ENCODE data around the gene MAP2K3. TPM values are rescaled to one million over a fixed set of nuclear protein-coding genes. Genes with fewer than 3 reads are reported as not detected.
"Not testable (repeated sequence)": the region's sequence is repeated elsewhere in the genome, so short reads cannot be mapped to it uniquely, and the experiment has no call there.

MAP2K3 gene
- total RNA-seq, 1 donor from 2014 or later, result 55.2 TPM

DNA sequence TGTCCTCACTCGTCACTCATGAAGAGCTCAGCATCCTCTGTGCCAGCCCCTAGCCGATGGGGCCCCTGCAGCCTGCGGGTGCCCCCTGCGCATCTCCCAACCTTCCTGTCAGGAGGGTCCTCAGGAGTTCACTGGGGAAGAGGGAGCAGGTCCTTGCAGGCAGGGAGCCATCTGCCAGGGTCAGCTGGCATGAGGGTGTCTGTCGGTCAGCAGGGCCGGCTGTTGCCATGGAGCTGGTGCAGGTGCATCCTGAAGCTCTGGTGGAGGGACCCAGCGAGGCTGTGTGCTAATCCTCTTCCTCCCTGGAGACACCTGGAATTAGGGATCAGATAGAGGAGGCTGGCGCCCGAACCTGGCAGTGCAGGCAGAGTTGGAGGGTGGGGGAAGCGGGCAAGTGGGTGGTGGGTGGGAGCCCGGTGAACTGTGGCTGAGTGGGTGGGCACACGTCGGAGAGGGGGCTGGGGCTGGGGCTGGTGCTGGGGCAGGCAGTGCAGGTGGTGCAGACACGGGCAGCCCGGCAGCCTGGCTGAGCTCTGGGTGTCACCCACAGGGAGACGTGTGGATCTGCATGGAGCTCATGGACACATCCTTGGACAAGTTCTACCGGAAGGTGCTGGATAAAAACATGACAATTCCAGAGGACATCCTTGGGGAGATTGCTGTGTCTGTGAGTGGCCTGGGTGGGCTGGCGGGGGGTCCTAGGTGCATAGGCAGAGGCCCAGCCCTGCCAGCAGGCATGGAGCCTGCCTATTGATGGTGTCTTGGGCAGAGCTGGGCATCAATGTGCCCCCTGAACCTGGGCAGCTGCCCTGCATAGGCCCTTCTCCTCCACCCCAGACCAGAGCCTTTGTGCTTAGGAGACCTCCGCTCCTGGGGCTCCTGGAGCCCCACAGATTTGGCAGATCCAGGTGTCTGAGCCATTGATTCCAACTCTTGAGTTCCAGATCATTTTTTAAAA, 17.4 kb downstream of the MAP2K3 start:
- peaks cover 85% of the 10 kb centered on the region for H3K36me3 ChIP-seq
- H3K4me1 ChIP-seq, result peaks cover 3% of the 10 kb centered on the region
- intact Hi-C loops (cut with DNase I), result no loop called here
- no peak for TF ChIP-seq CTCF (IDR thresholded peaks at IDR 0.05)
- no peak overlapping the region for H3K27ac ChIP-seq
- no peaks in the 10 kb centered on the region for H3K27me3 ChIP-seq (ENCODE audit: low read depth)
- ATAC-seq, result no peak
- H3K9me3 ChIP-seq, result no peaks in the 10 kb centered on the region
- DNase-seq, result peak; percentile 45
- no peak overlapping the region for H3K4me3 ChIP-seq

DNA sequence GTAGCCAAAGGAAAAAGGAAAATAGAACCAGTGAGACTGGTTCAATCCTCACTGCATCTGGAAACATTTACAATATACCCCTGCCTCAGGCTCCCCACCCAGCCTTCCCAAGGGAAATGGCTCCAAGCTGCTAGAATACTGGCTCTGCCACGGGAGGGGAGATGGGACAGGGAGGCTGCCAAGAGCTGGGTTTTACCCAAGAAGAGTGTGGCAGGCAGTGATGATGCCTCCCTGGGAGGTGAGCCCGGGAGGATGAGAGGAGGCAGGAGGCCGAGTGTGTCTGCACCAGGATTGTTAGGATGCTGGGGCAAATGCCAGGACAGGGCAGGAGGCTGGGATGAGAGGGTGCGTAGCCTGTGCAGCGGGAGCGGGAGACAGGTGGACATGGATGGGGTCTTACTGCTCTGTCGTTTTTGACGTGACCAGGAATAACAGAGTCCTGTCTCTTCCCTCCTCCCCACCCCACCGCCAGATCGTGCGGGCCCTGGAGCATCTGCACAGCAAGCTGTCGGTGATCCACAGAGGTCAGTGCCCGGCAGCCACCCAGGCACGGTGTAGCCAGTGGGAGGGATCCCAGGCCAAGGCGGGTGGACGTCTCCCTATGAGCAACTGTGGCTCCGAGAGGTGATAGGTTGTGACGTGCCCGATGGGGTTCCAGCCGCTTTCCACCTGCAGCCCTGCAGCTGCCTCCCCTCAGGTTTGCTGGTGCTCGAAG, 18.4 kb downstream of the MAP2K3 start:
- ATAC-seq (no peak), DNase-seq (peak; percentile 51)
- no peak overlapping the region for H3K27ac ChIP-seq
- intact Hi-C loops (cut with DNase I), result no loop called here
- H3K27me3 ChIP-seq (ENCODE audit: low read depth), result no peaks in the 10 kb centered on the region
- no peaks in the 10 kb centered on the region for H3K9me3 ChIP-seq
- no peak for TF ChIP-seq CTCF (IDR thresholded peaks at IDR 0.05)
- H3K36me3 ChIP-seq, result peaks cover 87% of the 10 kb centered on the region
- H3K4me3 ChIP-seq, result no peak overlapping the region
- no peaks in the 10 kb centered on the region for H3K4me1 ChIP-seq

GRCh38 chr17:21303441-21304065, 19.0 kb downstream of the MAP2K3 start:
- peaks cover 88% of the 10 kb centered on the region for H3K36me3 ChIP-seq

GRCh38 chr17:21304091-21304490, 19.6 kb downstream of the MAP2K3 start:
- TF ChIP-seq CTCF (IDR thresholded peaks at IDR 0.05), result no peak
- ATAC-seq (no peak), DNase-seq (peak; percentile 46)
- no peak overlapping the region for H3K4me3 ChIP-seq
- H3K36me3 ChIP-seq, result peaks cover 88% of the 10 kb centered on the region
- no peak overlapping the region for H3K27ac ChIP-seq
- H3K4me1 ChIP-seq, result no peaks in the 10 kb centered on the region
- peaks cover 5% of the 10 kb centered on the region for H3K9me3 ChIP-seq
- H3K27me3 ChIP-seq (ENCODE audit: low read depth), result no peaks in the 10 kb centered on the region
- intact Hi-C loops (cut with DNase I), result no loop called here

More at GRCh38 chr17:21303441-21304065, 19.0 kb downstream of the MAP2K3 start:
- H3K27me3 ChIP-seq (ENCODE audit: low read depth), result no peaks in the 10 kb centered on the region
- no peak overlapping the region for H3K4me3 ChIP-seq
- TF ChIP-seq CTCF (IDR thresholded peaks at IDR 0.05), result no peak
- H3K27ac ChIP-seq, result no peak overlapping the region
- ATAC-seq (no peak), DNase-seq (peak; percentile 26)
- intact Hi-C loops (cut with DNase I), result no loop called here
- H3K4me1 ChIP-seq, result no peaks in the 10 kb centered on the region
- peaks cover under 1% of the 10 kb centered on the region for H3K9me3 ChIP-seq

DNA sequence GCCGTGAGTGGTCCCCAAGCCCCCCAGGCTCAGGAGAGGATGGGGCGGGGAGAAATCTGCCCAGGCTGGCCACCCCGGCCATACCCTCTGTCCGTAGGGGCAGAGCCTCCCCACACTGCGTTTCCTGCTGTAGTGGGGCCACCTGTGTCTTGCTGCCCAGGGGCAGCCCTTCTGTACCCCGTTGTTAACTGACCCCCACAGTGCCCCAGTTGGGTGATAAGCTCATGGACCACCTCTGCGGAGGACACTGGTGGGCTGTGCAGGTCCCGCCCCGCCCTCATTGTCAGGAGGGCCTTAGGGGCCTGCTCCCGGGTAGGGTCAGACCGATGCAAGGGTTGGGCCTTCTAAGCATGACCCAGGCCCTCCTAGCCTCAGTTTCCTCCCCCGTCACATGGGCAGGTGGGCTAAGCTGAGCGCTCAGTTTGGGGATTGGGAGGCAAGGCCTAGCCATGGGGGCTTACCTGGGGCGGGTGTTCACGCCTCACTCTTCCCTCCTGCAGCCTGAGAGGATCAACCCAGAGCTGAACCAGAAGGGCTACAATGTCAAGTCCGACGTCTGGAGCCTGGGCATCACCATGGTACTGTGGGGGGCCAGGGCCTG, 20.1 kb downstream of the MAP2K3 start:
- peak in 1 of 2 donors; percentile 4 for ATAC-seq
- H3K4me1 ChIP-seq; H3K27me3 ChIP-seq (ENCODE audit: low read depth); H3K4me3 ChIP-seq; intact Hi-C loops (cut with DNase I); H3K27ac ChIP-seq; H3K9me3 ChIP-seq: not testable (repeated sequence)
- H3K36me3 ChIP-seq, result peaks cover 88% of the 10 kb centered on the region
- peak; percentile 35 for DNase-seq

DNA sequence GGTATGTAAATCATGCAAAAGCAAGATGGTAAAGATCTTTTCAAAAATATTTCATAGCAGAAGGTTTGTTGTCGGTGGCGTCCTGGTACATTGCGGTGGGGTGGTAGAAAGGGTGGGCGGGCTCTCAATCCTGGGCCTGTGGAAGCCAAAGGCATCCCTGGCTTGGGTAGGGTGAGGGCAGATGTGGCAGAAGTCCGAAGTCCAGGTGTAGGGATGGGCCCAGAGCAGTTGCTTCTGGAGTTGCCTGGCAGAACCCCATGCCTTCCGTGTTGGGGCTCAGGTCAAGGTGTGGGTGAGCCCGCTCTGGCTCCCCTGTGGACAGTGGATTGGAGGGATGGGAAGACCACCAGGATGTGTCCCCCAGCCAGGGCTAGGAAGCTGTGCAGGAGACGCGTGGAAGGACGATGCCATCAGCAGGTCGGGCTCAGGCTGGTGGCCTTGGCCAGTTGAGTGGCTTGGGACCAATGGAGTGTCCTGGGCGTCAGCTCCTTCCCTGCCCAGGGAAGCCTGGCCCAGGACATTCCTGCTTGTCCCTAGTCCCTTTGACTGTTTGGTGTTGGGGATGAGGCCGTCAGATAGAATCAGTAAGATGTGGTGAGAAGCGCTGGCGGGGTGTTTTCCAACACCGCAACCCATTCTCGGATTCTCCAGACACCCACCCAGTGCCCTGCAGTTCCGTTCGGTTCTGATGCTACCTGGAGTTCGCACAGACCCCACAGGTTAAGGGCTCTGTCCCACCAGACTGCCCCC, 21.1 kb downstream of the MAP2K3 start:
- peaks cover 86% of the 10 kb centered on the region for H3K36me3 ChIP-seq
- DNase-seq, result peak; percentile 36
- H3K27me3 ChIP-seq (ENCODE audit: low read depth); intact Hi-C loops (cut with DNase I); ATAC-seq; H3K9me3 ChIP-seq; H3K4me1 ChIP-seq; H3K4me3 ChIP-seq; H3K27ac ChIP-seq: not testable (repeated sequence)

DNA sequence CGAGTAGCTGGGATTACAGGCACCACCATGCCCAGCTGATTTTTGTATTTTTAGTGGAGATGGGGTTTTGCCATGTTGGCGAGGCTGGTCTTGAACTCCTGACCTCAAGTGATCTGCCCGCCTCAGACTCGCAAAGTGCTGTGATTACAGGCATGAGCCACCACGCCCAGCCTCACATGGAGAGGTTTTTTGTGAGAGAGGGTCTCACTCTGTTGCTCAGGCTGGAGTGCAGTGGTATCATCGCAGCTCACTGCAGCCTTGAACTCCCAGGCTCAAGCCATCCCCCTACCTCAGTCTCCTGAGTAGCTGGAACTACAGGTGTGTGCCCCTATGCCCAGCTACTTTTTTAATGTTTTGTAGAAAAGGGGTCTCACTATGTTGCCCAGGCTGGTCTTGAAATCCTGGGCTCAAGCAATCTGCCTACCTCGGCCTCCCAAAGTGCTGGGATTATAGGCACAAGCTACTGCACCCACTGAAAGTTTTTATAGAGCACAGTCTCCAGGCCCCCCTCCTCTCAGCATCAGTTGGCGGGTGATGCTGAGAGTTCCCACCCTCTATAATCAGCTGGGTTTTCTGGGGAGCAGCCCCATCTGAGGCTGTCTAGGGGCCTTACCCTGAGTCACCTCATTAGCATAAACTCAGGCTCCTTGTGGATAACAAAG, 22.2 kb downstream of the MAP2K3 start:
- ATAC-seq (peak in 1 of 2 donors; percentile 27), DNase-seq (peak; percentile 28)
- H3K9me3 ChIP-seq; H3K27me3 ChIP-seq (ENCODE audit: low read depth); H3K4me3 ChIP-seq; intact Hi-C loops (cut with DNase I); H3K4me1 ChIP-seq; H3K27ac ChIP-seq: not testable (repeated sequence)
- H3K36me3 ChIP-seq, result peaks cover 76% of the 10 kb centered on the region

DNA sequence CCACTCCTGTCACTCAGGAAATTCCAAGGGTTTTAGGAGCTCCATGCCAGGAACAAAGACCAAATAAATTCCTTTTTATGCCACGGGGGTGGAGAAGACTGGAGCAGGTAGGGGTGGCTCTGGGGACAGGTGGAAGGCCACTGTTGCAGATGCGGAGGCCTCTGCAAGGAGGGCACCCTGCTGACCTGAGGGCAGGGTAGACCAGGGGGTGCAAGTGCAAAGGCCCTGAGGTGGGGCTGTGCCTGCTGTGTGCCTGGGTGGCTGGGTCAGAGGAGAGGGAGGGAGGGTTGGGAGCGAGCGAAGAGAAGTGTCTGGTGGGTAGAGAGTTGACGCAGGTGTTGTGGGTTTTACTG, 22.7 kb downstream of the MAP2K3 start:
- peaks cover 76% of the 10 kb centered on the region for H3K36me3 ChIP-seq
- H3K27ac ChIP-seq, result not testable (repeated sequence)

More for the DNA sequence above, 22.7 kb downstream of the MAP2K3 start:
- ATAC-seq; DNase-seq; H3K4me3 ChIP-seq; H3K4me1 ChIP-seq; H3K27me3 ChIP-seq (ENCODE audit: low read depth); intact Hi-C loops (cut with DNase I); H3K9me3 ChIP-seq: not testable (repeated sequence)
